GM21526 (cell line): ENCODE results near the gene LCE1B.

Source experiments
- ATAC-seq: cut with Tn5 transposase; IDR thresholded peaks from one replicate; pipeline ENCODE4 v1.9.1; 2021; ENCODE audit warnings: moderate library complexity; ENCODE audit not compliant: unreplicated experiment, low FRiP score

Gene LCE1B

GRCh38 chr1:152811671-152812070 is at the start of gene LCE1B:
Gene LCE1B, plus strand, starts transcription at chr1:152811971. Its CDS starts 476 bp downstream, at chr1:152812447.
- no peak for ATAC-seq

- no peak for ATAC-seq
These were observed 42.8 kb upstream of the LCE1B start for GRCh38 chr1:152768847-152769533.

GRCh38 chr1:152770411-152770810 is 41.4 kb upstream of the LCE1B start:
- no peak for ATAC-seq

GRCh38 chr1:152774875-152775274 is 36.9 kb upstream of the LCE1B start, which contains the start of gene LCE1F:
Gene LCE1F, plus strand, starts transcription at chr1:152775140. Its CDS starts 1,232 bp downstream, at chr1:152776372.
- ATAC-seq: no peak

GRCh38 chr1:152776361-152776760 is 35.4 kb upstream of the LCE1B start:
- no peak for ATAC-seq

GRCh38 chr1:152777510-152778137 is 34.1 kb upstream of the LCE1B start:
- no peak for ATAC-seq

- no peak for ATAC-seq
These were observed 28.7 kb upstream of the LCE1B start for GRCh38 chr1:152783095-152783494.

- no peak for ATAC-seq
These were observed 25.7 kb upstream of the LCE1B start, which contains the start of gene LCE1E for GRCh38 chr1:152786077-152786476. Gene LCE1E, plus strand, starts transcription at chr1:152786257. Its CDS starts 1,043 bp downstream, at chr1:152787300.

- ATAC-seq: no peak
These were observed 16.1 kb upstream of the LCE1B start for GRCh38 chr1:152795686-152796085.

GRCh38 chr1:152796421-152796820 is 15.3 kb upstream of the LCE1B start, which contains the start of gene LCE1D:
Gene LCE1D, plus strand, starts transcription at chr1:152796721. Its CDS starts 1,074 bp downstream, at chr1:152797795.
- no peak for ATAC-seq

GRCh38 chr1:152801333-152801732 is 10.4 kb upstream of the LCE1B start:
- ATAC-seq: no peak

GRCh38 chr1:152806576-152806975 is 5.2 kb upstream of the LCE1B start, which contains the start of gene LCE1C:
Gene LCE1C, minus strand, starts transcription at chr1:152806651. Its CDS starts 1,173 bp downstream, at chr1:152805478.
- ATAC-seq: no peak

- ATAC-seq: no peak
These were observed 721 bp upstream of the LCE1B start for GRCh38 chr1:152811050-152811449.

- no peak for ATAC-seq
These were observed 5.5 kb downstream of the LCE1B start for GRCh38 chr1:152817309-152817708.

GRCh38 chr1:152823294-152823693 is 11.5 kb downstream of the LCE1B start:
- ATAC-seq: no peak

- ATAC-seq: no peak
These were observed 13.2 kb downstream of the LCE1B start for GRCh38 chr1:152824964-152825363.

GRCh38 chr1:152827173-152827572 is 15.4 kb downstream of the LCE1B start, which contains the start of gene LCE1A:
Gene LCE1A, plus strand, starts transcription at chr1:152827473. Its CDS starts 0 bp downstream, at chr1:152827473.
- no peak for ATAC-seq

- no peak for ATAC-seq
These were observed 25.1 kb downstream of the LCE1B start for GRCh38 chr1:152836870-152837269.

GRCh38 chr1:152842556-152842955 is 30.8 kb downstream of the LCE1B start, which contains the start of gene LCE6A:
Gene LCE6A, plus strand, starts transcription at chr1:152842856. Its CDS starts 665 bp downstream, at chr1:152843521.
- ATAC-seq: no peak

GRCh38 chr1:152855661-152856060 is 43.9 kb downstream of the LCE1B start:
- ATAC-seq: no peak

- no peak for ATAC-seq
These were observed 46.3 kb downstream of the LCE1B start for GRCh38 chr1:152858062-152858461.
